Measurements from ENCODE around the gene WDSUB1. TPM values are rescaled to one million over a fixed set of nuclear protein-coding genes. Genes with fewer than 3 reads are reported as not detected.

WDSUB1 gene
- total RNA-seq, 4 donors from 2014 or later: 4.9 to 7.1 (median 5.9) TPM

GRCh38 chr2:159217676-159218075 is 68.8 kb downstream of the WDSUB1 start:
- no peaks in the 10 kb centered on the region for H3K27me3 ChIP-seq
- intact Hi-C loops (cut with DNase I): no loop called here
- peaks cover 6 to 100% (median 17%) of the 10 kb centered on the region in 3 donors for H3K36me3 ChIP-seq
- H3K9me3 ChIP-seq: no peaks in the 10 kb centered on the region
- H3K4me1 ChIP-seq: no peaks in the 10 kb centered on the region
- DNase-seq: no peak
- TF ChIP-seq POLR2A (IDR thresholded peaks at IDR 0.05) (no peak), CTCF (IDR thresholded peaks at IDR 0.05) (no peak)
- no peak overlapping the region for H3K4me3 ChIP-seq
- WGBS, 2 donors: 74 to 79% methylated on average over 4 of the region's 5 CpGs
- no peak overlapping the region for H3K27ac ChIP-seq

GRCh38 chr2:159215116-159215515 is 71.4 kb downstream of the WDSUB1 start:
- Histone ChIP-seq H3K27me3 (no peaks in the 10 kb centered on the region), H3K9me3 (no peaks in the 10 kb centered on the region), H3K27ac (no peak overlapping the region), H3K4me1 (no peaks in the 10 kb centered on the region), H3K4me3 (no peak overlapping the region), H3K36me3 (peaks cover 6 to 100% (median 17%) of the 10 kb centered on the region in 3 donors)
- intact Hi-C loops (cut with DNase I): no loop called here
- TF ChIP-seq POLR2A (IDR thresholded peaks at IDR 0.05) (no peak), CTCF (IDR thresholded peaks at IDR 0.05) (no peak)
- whole genome bisulfite sequencing, 2 donors: 70 to 100% methylated on average over 2 of the region's 7 CpGs
- DNase-seq: no peak

- no peak overlapping the region for H3K27ac ChIP-seq
- TF ChIP-seq CTCF (IDR thresholded peaks at IDR 0.05): no peak
- TF ChIP-seq POLR2A (IDR thresholded peaks at IDR 0.05): no peak
- H3K36me3 ChIP-seq: peaks cover 6 to 100% (median 13%) of the 10 kb centered on the region in 3 donors
- peaks cover 0 to 2% (median 0%) of the 10 kb centered on the region in 3 donors for H3K4me1 ChIP-seq
- no peaks in the 10 kb centered on the region for H3K9me3 ChIP-seq
- intact Hi-C loops (cut with DNase I): no loop called here
- 80 to 83% methylated on average over 1 to 3 of the region's 3 CpGs for WGBS, 2 donors
- DNase-seq: no peak
- no peaks in the 10 kb centered on the region for H3K27me3 ChIP-seq
- H3K4me3 ChIP-seq: no peak overlapping the region
These were observed 72.1 kb downstream of the WDSUB1 start for GRCh38 chr2:159214325-159214865.

- peaks cover 0 to 8% (median 0%) of the 10 kb centered on the region in 3 donors for H3K4me1 ChIP-seq
- peaks cover 6 to 100% (median 13%) of the 10 kb centered on the region in 3 donors for H3K36me3 ChIP-seq
- no peak overlapping the region for H3K4me3 ChIP-seq
- WGBS, 2 donors: 91 to 94% methylated on average over 5 of the region's 5 CpGs
- H3K27me3 ChIP-seq: no peaks in the 10 kb centered on the region
- no peak overlapping the region for H3K27ac ChIP-seq
- intact Hi-C loops (cut with DNase I): no loop called here
- TF ChIP-seq CTCF (IDR thresholded peaks at IDR 0.05) (no peak), POLR2A (IDR thresholded peaks at IDR 0.05) (no peak)
- DNase-seq: no peak
- H3K9me3 ChIP-seq: no peaks in the 10 kb centered on the region
These were observed 73.2 kb downstream of the WDSUB1 start for GRCh38 chr2:159213296-159213695.

- Histone ChIP-seq H3K4me3 (no peak overlapping the region), H3K9me3 (no peaks in the 10 kb centered on the region), H3K27ac (no peak overlapping the region), H3K27me3 (no peaks in the 10 kb centered on the region), H3K4me1 (peaks cover 0 to 8% (median 0%) of the 10 kb centered on the region in 3 donors), H3K36me3 (peaks cover 0 to 98% (median 7%) of the 10 kb centered on the region in 3 donors)
- 84% methylated on average over 14 of the region's 14 CpGs for WGBS, 2 donors
- intact Hi-C loops (cut with DNase I): no loop called here
- no peak for DNase-seq
- no peak for TF ChIP-seq POLR2A (IDR thresholded peaks at IDR 0.05)
- TF ChIP-seq CTCF (IDR thresholded peaks at IDR 0.05): no peak
These were observed 74.8 kb downstream of the WDSUB1 start for GRCh38 chr2:159211447-159212396.

Measured in esophagus squamous epithelium (tissue), 5 donors.